HG02943 (cell line): Measurements from ENCODE around the gene STAU1.
A peak's percentile ranks its signal among the peaks of the same experiment; 100 is the strongest.
"Not testable (repeated sequence)": the region's sequence is repeated elsewhere in the genome, so short reads cannot be mapped to it uniquely, and the experiment has no call there.

Experiments used
- ATAC-seq: cut with Tn5 transposase; IDR thresholded peaks from one replicate; pipeline ENCODE4 v1.9.1; 2021; ENCODE audit warnings: mild to moderate bottlenecking, low read depth, moderate library complexity; ENCODE audit not compliant: unreplicated experiment

The STAU1 gene

DNA sequence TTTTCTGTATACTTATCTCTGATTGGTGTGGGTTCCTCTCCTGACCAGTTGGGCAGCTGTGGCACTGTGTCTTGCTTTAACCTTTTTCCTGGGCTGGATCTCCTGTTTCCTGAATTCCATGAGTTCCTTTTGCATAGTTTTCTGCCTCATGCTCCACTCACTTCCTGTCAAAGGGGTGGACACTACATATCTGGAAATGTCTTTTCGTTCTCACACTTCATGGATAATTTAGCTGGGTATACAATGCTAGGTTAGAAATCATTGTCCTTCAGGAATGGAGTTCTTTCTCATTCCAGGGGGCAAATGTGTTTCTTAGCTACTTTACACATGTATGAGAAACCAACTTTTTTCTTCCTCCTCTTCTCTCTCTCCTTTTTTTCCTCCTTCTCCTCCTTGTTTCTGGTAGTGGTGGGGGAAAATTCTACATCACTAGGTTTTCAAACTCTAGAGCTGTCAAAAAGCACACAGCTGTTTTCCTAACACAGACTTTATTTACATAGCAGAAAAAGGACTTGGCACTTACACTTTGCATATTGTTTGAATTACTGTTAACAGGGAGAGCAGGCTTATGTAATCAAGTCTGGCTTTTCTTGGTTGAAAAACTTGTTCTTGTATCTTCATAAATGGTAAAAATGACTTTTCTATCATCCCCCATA, 22.1 kb upstream of the STAU1 start:
- ATAC-seq: no peak

DNA sequence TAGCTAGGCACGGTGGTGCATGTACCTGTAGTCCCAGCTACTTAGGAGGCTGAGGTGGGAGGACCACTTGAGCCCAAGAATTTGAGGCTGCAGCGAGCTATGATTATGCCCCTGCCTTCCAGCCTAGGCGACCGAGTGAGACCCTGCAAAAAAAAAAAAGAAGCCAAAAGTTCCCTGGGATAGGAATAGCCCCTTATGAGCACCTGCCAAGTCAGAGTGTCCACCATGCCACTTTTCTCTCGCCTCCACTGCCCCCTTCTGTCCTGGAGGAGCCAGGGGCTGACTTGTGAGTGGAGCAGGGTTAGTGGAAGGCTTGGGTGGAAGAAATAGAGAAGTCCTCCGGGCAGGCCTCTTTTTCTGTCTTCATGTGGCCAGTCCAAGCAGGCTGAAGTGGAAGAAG, 18.9 kb upstream of the STAU1 start:
- no peak for ATAC-seq

DNA sequence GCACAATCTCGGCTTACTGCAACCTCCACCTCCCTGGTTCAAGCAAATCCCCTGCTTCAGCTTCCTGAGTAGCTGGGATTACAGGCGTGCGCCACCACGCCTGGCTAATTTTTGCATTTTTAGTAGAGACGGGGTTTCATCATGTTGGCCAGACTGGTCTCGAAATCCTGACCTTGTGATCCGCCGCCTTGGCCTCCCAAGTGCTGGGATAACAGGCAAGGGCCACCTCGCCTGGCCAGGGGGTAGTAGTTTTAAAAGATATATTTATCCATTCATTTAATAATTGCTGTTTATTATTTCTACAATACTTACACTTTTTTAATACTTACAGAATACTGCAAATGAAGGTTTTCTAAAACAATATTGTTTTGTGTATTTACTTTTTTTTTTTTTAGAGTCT, 15.6 kb upstream of the STAU1 start:
- ATAC-seq: no peak

DNA sequence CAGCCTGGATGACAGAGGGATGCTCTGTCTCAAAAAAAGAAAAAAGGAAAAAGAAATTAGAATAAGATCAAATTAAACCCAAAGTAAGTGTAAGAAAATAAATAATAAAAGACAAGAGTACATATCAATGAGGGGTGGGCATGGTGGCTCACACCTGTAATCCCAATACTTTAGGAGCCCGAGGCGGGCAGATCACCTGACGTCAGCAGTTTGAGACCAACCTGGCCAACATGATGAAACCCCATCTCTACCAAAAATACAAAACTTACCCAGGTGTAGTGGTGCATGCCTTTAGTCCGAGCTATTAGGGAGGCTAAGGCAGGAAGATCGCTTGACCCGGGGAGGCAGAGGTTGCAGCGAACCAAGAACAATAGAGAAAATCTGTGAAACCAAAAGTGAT, 14.9 kb upstream of the STAU1 start:
- ATAC-seq: no peak

DNA sequence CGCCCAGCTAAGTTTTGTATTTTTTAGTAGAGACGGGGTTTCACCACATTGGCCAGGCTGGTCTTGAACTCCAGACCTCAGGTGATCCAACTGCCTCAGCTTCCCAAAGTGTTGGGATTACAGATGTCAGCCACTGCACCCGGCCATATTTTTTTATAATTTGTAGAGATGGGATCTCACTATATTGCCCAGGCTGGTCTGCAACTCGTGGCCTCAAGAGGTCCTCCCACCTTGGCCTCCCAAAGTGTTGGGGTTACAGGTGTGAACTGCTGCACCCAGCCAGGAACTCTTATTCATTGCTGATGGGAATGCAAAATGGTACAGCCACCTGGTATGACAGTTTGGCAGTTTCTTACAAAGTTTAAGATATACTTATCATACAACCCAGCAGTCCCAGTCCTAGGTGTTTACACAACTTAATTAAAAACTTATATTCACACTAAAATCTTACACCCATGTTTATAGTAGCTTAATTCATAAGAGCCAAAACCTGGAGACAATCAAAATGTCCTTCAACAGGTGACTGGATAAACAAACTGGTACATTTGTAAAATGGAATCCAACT, 11.7 kb upstream of the STAU1 start:
- ATAC-seq: no peak

DNA sequence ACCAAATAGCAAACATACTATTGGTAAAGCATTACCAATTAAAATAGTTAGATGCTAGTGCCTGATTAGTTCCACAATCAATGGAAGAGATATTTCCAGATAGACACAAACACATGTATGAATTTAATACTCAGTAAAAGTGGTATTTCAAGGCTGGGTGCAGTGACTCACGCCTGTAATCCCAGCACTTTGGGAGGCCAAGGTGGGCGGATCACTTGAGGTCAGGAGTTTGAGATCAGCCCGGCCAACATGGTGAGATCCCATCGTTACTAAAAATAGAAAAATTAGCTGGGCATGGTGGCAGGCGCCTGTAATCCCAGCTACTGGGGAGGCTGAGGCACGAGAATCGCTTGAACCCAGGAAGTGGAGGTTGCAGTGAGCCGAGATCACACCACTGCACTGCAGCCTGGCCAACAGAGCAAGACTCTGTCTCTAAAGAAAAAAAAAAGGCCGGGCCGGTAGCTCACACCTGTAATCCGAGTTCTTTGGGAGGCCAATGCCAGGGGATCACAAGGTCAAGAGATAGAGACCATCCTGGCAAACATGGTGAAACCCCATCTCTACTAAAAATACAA, 4.9 kb upstream of the STAU1 start:
- not testable (repeated sequence) for ATAC-seq

DNA sequence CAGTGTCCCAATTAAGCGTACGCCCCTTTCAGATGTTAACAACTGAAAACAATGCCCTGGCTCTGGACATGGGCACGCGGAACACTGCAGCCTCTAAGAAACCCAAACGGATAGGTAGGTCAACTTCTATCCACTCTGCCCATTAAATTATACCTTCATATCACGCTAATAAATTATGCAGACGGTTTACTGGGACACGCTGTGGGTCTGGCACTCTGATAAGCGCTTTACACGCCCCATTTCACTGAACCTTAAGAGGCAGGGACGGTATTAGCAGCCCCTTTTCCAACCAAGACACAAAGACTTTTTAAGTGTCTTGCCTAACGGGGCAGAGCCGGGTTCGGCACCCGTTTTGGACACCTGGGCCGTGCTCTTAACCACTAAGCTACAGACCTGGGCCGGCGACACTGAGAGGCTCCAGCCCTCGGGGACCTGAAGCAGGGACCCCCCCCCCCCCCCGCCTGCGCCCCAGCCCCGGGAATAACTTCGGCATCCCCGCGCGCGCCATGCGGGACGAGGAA, 744 bp downstream of the STAU1 start:
- ATAC-seq: peak; percentile 22

DNA sequence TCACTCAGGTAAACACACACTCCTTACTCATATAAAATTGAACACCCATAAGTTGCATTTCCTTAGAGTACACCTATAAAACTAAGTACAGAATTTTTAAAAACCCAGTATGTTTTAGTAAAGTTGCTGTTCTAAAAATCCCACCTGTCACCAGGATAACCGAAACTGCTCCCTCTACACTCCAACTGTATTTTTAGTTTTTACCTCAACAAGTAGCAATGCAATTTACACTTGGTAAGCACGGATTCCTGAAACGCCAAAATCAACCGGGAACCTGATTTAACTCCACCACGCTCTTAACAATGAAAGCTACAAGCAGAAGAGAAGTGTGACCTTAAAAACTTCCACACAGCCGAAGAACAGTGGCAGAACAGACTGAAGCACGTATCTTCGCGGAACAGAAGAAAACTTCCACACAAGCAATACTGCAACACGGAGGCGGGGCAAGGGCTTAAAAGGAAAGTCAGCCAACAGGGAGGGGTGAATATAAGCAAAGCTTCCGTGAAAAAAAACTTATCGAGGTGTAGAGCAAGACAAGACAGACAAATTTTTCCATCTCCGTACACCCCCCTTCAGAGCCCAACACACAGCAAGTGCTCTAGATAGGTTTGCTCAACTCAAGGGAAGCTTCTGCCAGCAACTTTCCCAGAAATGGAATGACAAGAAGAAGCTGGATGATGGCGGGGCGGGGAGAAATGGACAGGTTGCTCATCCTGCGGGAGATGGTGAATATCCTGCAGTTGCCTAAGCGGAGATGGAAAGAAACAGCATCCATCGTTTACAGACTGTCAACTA, 1.4 kb downstream of the STAU1 start:
- no peak for ATAC-seq

DNA sequence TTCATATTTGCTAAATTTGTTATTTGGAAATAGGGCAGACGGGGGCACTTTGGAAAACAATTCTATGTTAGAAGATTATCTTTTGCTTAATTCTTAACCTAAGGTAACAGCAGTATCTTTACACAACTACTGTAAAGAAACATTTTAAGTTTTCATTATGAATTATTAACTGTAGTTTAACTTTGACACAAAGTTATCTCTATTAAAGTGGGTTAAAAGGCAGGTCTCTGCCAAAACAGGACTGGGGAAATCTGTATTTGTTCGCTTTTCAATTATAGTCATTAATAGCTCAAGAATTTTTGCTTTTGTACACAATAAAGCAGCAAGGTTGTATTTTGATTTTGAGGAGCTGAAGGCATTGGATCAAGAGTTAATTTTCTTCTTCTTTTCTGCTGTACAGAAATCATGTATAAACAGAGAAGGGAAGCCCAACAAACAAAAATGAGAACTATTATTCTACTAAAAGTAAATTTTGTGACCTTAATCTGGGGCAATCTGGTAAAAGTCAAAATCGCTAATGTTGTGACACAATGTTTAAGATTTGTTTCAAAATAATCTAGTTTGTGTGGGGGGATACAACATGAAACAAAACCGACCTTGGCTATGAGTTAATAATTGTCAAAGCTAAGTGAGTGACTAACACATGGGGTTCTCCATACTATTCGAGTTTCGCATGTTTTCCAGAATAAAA, 2.9 kb downstream of the STAU1 start:
- no peak for ATAC-seq

DNA sequence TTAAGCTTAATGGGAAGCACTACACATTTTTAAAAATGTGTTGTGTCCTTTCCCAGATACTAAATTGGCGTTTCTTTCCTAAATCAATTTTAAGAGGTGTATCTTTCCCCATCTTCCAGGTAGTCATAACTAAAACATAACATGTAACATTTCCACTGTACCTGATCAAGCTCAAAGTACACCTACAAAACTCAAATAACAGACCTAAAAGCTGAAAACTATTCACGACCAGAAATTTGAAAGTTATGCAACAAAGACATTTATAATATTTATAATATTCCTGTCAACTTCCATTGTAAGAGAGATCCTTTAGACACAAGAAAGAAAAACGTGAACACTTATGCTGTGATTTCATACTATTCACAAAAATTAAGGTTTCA, 3.5 kb downstream of the STAU1 start:
- no peak for ATAC-seq

DNA sequence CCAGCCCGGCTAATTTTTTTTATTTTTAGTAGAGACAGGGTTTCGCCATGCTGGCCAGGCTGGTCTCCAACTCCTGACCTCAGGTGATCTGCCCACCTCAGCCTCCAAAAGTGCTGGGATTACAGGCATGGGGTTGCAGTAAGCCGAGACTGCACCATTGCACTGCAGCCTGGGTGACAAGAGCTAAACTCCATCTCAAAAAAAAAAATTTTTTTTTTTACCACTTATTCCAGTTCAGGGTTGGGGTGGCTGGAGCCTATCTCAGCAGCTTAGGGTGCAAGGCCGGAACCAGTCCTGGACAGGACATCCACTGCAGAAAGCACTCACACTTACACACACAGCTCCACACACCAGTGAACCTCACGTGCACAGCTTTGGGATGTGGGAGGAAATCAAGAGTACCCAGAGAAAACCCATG, 4.0 kb downstream of the STAU1 start:
- ATAC-seq: not testable (repeated sequence)

DNA sequence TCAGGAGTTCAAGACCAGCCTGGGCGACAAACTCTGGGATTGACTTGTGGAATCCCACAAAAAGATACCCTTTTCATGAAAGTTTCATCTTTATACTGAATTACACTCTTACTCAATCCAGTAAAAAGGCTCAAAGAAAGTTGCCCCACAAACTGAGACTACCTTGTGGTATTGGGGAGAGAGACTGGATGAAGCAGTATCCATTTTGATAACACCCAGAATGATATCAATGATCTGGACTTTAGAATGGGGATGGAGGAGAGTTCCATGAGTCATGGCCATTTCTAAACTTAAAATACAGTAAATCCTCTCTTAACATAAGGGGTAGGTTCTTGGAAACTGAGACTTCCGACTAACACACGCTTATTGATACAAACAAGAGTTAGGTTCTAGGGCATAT, 4.7 kb downstream of the STAU1 start:
- no peak for ATAC-seq

DNA sequence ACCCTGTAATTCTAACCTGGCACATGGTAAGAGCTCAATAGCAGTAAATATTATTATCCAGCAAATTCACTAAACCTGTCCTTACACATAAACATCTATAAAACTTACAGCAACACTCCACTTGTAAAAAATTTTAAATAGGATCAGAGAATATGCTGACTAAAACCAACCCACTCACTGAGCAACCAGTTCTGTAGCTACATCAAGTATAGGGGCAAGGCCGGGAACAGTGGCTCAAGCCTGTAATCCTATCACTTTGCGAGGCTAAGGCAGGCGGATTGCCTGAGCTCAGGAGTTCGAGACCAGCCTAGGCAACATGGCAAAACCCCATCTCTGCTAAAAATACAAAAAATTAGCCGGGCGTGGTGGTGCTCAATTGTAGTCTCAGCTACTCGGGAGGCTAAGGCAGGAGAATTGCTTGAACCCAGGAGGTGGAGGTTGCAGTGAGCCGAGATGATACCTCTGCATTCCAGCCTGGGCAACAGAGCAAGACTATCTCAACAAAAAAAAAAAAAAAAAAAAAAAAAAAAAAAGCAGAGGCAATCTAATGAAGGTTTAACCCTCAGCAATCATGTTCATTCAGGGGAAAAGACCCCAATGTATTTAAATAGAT, 6.8 kb downstream of the STAU1 start:
- no peak for ATAC-seq

DNA sequence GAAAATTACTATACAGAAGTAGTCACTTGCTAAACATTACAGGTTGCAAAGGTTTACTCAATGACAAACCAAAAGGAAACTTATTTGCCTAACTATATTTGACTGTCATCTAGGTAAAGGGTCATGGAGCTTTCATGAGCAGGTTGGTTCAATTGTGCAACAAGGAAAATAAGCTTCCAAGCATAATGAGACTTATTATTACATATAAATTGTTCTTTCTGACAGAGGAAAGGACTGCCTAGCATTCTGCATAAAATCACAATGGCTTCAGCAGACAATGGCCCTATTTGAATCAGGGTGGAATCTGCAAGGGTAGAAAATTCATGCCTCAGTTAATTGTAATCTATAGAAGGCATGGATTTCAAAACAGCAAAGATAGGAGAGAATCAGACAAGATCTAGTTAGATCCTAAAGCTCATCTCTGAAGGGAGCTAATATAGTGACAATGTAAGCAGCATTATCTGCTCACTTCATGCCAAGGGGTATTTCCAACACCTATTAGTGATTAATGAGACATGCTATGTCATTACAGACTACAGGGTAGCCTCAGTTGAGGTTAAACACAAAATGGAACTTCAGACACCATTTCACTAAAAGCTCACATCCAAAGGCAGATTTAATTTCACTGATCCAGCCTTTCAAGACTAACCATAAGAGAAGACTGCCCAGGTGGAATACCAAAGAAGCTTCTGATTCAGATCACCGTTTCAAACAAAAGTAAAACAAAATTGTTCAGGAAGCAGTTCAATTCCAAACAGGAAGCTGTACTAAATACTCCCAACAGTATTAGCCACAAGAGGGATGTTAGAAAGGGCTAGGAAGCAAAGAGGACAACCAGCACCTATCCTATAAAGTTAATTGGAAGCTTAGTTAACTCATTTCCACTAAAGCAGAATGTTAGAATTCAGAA, 8.5 kb downstream of the STAU1 start:
- no peak for ATAC-seq

DNA sequence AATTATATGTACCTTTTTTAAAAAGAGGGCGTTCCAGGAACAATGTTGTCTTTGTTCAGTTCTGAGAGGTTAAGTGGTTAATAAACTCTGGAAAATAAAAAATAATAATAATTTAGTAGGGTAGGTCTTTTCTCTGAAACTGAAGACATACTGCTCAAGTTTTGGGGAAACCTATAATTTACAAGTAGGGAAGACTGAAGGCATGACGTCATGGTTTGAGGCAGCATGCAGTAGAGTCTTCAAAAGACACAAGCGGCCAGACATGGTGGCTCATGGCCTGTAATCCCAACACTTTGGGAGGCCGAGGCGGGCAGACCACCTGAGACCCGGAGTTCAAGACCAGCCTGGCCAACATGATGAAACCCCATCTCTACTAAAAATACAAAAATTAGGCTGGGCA, 14.0 kb downstream of the STAU1 start:
- ATAC-seq: no peak

DNA sequence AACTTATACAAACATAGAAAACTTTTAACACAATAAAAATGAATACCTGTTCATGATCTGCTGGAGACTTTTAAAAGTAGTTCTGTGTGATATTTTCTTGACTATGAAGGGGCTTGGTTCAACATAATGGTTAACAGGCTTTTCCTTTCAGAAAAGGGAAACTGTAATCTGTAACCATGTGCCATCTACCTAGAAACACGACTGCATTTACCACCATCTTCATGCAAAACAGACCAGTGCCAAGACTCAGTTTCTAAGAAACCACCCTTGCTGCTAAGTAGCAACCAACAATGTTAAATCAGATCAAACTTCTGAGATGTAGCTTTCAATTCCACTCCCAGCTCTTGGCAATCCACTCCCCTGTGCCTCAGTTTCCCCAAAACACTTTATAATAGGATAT, 15.7 kb downstream of the STAU1 start:
- ATAC-seq: no peak

DNA sequence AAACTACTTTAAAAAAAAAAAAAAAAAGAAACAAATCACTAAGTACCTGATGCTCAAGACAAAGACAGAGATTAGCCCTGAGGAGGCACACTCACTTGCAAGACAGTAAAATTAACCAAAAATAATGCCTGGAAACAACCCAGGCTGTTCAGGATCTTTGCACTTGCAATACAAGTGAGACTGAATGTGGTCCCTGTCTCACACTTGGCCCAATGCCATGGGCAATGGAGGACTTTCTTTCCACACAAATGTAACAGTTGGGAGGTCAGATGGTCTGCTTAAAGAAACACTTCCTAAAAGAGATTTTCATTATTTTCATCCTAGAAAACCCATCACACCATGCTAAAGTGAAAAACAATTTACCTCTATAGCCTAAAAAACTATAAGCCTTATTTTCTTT, 16.2 kb downstream of the STAU1 start:
- no peak for ATAC-seq

DNA sequence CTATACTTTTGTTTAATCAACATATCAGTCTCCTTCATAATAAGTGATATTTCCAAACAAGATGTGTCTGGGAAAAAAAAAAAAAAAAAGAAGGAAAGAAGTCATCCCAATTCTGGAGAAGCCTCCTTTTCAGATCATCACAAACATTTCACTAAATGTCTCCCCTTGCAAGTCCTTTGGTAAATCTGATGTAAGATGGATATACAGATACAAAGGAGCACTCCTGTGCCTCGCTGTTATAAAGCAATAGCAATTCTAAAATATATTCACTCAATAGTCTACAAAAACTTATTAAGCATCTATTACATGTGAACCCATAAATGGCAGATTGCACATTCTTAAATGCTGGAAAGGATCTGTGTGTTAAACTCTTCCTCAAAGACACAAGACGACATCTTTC, 17.4 kb downstream of the STAU1 start:
- no peak for ATAC-seq

DNA sequence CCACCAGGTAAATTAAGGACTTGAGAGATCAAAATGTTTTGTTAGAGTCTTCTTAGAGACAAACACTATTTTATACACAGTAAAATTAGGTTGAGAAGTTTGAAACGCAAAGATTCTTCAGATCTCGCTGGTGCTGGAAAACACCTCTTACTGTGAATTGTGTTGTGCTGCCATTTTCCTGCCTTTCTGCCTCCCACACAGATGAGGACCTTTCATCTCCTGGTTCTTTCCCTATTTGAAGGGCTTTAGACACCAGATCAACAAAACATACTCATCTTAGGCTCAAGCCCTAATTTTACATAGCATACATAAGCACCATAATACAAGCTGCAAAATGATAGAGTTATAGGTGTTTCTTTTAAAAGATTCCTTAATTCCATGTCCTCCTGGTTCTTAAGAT, 18.6 kb downstream of the STAU1 start:
- no peak for ATAC-seq
